ENCODE results near the gene H2AZ1.

DNA sequence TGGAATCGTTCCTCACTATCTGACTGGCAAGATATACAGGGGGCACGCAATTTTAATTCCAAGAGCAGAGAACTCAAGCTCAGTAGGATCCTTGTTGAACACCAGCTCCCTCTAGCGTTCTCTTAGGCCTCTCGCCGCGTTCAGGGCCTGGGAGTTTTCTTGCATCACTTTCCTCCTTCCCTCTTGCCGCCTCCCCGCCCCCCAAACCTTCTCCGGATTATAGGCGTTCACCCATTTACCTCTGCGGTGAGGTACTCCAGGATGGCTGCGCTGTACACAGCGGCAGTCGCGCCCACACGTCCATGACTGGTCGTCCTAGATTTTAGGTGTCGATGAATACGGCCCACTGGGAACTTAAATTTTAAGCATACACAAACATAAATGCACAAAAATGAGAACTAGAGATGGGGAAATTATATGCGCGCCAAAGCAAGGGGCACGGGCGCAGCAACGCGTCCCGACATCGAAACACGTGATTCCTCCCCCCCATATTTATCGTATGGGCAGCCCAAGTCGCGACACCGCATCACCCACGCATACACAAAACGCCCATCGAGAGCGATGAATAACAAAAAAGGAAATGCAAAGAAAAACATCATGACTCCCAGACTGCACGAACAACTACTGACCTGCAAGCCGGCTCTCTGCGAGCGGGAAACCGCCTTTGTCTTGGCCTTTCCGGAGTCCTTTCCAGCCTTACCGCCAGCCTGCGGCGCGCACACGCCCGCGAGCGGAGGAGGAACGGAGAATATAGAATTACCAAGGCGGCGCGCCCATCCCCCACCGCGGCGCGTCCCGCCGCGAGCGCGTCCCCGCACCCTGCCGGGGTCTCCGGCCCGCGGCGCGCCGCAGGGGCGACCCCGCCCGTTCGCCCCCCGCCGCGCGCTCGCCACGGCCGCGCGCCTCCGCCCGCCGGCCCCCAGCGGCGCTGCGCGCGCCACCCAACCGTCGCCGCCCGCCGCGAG, 759 bp downstream of the H2AZ1 start:
- TF ChIP-seq POLR2AphosphoS5 (IDR thresholded peaks at IDR 0.05; ENCODE audit: borderline replicate concordance, low read depth, low read length) (peak; percentile 66; the same call in 1 of the 2 replicates), EZH2 (IDR thresholded peaks at IDR 0.05) (no peak), FOXP2 (optimal IDR thresholded peaks at IDR 0.05; ENCODE audit: control extremely low read depth, extremely low read length, insufficient read depth) (no peak)

All from SK-N-MC (cell line).